GM19468 (cell line): ENCODE measurements around the gene NF1.
"Not testable (repeated sequence)": the region's sequence is repeated elsewhere in the genome, so short reads cannot be mapped to it uniquely, and the experiment has no call there.

Experiments
- ATAC-seq: cut with Tn5 transposase; IDR thresholded peaks from one replicate; pipeline ENCODE4 v1.9.1; 2021; ENCODE audit warnings: mild to moderate bottlenecking, moderate library complexity, moderate number of reproducible peaks; ENCODE audit not compliant: unreplicated experiment; ENCODE audit errors: extremely low read depth

The NF1 gene

GRCh38 chr17:31249835-31250141 is 155.0 kb downstream of the NF1 start:
- no peak for ATAC-seq

- no peak for ATAC-seq
Observed at GRCh38 chr17:31250229-31250628, 155.5 kb downstream of the NF1 start.

GRCh38 chr17:31251105-31251969 is 156.6 kb downstream of the NF1 start:
- no peak for ATAC-seq

DNA sequence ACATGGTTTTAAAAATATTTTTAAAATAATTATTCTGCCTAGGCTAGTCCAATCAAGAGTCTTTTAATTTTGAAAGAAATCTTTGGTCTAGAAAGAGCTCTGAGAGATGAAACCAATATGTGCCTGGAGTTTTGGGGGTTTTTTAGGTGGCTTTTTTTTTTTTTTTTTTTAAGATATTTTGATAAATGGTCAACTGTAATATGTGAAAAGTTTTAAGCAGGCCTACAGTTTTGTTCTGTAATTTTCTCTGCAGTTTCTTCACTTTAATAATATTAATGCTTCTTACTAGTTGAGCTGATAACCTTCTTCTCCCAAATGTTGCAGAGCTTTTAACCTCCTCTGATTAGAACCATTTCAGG is 157.2 kb downstream of the NF1 start:
- no peak for ATAC-seq

DNA sequence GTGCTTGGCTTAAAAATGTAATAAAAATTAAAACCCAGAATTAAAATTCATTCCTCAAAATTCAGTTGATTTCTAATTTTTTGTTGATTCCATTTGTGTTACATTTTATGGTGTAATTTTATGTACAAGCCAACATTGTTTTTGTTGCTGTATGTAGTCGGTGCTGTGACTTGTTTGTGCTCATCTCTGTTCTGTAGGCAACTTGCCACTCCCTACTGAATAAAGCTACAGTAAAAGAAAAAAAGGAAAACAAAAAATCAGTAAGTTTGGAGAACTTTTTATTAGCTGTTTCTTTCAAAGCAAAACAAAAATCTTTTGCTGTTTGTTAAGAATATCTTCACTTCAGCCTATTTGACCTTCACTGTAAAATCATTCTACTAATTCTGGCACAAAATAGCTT is 158.0 kb downstream of the NF1 start:
- no peak for ATAC-seq

- ATAC-seq, result no peak
Observed at GRCh38 chr17:31254654-31255053, 159.9 kb downstream of the NF1 start.

DNA sequence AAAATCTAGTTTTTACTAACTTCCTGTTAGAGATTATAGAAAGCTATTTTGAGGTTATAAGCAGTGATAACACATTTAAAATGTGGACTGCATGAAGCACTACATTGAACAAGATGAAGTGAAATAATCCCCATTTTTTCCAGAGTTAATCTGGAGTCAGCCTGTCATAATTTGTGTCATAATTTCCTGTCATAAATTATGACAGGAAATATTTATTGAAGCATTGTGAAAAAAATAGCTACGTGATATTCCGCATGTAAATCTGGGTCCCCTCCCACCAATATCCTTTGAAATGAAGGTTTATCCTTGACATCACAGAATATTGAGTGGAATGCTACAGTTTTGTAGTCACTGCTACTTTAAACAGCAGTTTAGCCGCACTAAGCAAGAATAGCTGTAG is 162.2 kb downstream of the NF1 start:
- no peak for ATAC-seq

DNA sequence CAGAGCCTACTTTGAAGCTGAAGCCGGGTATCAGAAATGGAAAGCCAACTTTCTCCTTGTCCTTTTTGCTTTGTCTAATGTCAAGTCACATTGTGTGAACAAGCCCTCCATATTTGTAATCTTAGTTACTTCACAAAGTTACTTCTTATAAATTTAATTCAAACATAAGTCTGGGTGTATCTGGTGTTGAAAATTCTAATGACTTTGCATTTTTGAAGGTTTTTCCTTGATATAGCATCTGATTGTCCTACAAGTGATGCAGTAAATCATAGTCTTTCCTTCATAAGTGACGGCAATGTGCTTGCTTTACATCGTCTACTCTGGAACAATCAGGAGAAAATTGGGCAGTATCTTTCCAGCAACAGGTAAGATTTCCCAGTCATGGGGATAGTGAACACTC is 165.4 kb downstream of the NF1 start:
- no peak for ATAC-seq

DNA sequence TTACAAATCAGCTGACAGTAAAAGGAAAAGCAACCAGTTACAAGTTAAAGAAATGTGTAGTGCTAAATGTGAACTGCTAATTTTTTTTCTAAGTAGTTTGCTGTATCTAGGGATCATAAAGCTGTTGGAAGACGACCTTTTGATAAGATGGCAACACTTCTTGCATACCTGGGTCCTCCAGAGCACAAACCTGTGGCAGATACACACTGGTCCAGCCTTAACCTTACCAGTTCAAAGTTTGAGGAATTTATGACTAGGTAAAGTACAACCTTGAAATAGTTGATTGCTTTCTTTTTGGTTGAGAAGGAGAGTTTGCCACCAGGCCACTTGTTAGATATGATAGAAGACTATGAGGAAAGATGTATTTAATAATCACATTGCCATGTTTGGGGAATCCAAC is 166.8 kb downstream of the NF1 start:
- no peak for ATAC-seq

DNA sequence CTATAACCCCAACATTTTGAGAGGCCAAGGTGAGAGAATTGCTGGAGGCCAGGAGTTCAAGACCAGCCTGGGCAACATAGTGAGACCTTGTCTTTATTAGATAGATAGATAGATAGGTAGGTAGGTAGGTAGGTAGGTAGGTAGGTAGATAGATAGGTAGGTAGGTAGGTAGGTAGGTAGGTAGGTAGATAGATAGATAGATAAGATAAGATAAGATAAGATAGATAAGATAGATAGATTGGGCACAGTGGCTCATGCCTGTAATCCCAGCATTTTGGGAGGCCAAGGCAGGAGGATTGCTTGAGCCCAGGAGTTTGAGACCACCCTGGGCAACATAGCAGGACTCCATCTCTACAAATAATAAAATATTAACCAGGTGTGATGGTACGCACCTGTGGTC is 168.1 kb downstream of the NF1 start:
- ATAC-seq, result not testable (repeated sequence)

DNA sequence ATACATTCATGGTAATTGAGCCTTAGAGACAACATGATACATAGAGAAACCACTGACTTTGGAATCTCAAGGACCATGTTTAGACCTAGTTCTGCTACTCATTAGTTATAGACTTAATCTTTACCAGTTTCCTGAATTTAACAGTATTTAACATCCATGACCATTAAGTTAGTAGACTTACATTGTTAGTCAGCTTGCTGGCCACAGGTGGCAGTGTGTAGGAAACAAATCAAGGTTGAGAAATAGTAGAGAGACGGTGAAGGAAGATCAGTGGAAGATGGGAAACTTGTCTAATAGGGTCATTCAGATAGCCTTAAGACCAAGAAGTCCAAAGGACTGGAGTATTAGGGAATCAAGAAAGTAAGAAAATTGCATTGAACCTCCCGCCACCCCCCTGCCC is 171.3 kb downstream of the NF1 start:
- no peak for ATAC-seq

DNA sequence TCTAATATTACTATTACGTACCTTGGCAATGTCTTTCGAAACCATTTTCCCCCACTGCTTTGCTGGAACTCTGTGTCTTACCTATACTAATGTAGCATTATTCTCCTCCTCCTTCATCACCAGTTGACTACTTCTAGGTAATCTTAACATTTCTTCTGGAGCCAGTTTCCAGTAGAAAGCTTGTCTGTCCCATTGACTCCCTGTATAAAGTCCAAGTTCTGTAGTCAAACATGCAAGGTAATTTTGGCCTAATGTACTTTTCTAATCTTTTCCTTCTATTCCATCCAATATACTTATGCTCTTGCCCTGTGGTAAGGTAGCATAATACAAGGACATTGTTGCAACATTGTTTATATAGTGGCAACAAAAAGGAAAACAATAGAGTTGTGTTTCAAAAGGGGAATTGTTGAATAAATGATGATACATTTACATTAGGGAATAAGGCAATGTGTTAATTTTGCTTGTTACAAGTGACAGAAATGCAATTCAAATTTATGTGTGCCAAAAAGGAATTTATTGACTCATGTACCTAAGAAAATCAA is 174.3 kb downstream of the NF1 start:
- ATAC-seq, result no peak

DNA sequence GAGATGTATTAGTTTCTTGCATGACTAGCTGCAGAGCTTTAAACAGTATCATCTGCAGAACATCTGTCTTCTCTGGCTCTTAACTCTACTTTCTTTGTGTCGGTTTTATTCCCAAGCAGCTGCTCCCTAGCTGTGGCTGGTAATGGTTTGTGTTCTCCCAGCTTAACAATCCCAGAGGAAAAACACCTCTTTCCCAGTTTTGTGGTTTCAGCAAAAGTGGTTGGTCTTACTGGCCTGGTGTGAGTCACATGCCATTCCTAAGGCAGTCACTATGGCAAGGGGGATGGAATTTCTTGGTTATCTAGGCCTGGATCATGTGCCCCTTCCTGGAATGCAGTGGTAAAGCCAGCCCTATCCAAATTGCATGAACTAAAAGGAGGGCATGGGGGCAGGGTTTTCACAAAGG is 174.8 kb downstream of the NF1 start:
- ATAC-seq, result no peak

DNA sequence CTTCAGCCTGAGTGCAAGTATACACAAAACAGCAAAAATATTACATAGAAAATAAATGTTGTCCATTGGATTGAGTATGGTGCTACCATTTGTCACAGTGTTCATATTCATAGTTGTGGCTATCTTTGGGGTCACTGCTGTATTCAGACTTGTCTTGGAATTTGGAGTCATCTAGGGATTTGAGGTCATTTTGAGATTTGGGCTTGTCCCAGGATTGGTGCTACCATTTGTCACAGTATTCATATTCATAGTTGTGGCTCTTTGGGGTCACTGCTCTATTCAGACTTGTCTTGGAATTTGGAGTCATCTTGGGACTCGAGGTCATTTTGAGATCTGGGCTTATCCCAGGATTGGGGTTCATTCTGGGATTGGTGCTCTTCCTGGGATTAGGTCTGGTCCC is 177.5 kb downstream of the NF1 start:
- ATAC-seq, result no peak

DNA sequence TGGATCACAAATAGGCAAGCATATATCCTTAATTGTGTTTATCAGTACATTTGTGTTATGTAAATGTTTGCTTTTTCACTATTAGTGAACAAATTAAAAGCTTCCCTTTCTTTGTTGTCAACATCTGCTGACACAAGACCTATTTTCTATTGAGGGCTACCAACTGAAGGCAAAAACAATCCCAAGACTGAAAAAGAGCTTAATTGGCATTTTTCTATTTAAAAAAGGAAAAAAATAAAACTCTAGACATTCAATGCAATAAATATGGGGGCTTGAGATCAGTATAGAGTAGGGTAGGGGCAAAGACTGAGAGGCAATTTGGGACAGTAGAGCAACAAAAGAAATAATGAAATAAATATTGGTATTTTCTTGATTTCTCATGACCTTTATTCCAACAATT is 178.0 kb downstream of the NF1 start:
- ATAC-seq, result no peak

DNA sequence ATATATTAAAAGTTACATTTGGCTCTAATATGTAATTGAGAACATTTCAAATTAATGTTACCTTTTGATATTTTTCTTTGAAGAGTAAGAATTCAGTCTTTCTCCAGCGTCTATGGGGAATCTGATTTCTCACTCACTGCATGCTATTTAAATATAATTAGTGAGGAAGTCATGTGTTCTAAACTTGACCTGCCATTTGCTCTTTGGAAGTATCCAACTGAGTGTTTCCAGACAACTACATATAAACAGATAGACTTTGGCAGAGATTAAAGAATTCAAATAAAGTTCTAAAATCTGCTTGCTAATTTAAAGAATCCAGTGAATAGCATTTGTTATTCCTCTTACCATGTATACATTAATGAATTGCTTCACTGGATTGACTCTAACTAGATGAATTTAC is 178.7 kb downstream of the NF1 start:
- ATAC-seq, result no peak

DNA sequence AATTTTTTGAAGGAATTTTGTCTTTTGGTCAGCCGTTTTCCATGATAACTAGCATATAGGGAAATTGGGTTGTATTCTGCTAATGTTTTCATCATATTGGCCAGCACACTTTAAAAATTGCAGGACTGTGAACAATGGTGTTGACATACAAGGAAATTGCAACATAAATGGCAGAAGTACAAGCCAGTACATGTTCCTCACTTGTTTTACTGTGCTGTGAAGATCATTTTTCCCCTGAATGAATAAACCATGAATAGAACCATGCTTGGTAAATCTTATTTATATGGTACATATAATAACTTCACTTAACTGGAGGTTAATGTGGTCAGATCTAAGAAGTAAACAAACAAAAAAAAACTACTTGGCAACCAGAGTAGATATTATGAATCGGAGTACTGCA is 179.5 kb downstream of the NF1 start:
- ATAC-seq, result no peak

- ATAC-seq, result no peak
Observed at GRCh38 chr17:31275116-31275515, 180.3 kb downstream of the NF1 start.

DNA sequence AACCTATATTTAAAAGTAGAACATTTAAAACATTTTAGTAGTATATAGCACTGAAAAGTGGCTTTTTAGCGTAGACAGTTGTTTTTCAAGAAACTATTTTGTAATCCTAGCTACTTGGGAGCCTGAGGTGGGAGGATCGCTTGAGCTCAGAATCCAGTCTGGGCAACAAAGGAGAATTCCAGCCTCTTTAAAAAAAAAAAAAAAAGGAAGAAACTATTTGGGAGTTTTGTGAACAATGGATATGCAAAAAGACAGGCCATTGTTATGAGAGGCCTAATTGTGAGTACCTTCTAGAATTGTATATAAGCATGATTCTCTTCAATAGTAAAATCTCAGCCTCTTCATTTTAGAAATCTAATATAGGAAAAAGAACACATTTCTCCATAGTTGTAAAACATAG is 184.6 kb downstream of the NF1 start:
- ATAC-seq, result no peak

DNA sequence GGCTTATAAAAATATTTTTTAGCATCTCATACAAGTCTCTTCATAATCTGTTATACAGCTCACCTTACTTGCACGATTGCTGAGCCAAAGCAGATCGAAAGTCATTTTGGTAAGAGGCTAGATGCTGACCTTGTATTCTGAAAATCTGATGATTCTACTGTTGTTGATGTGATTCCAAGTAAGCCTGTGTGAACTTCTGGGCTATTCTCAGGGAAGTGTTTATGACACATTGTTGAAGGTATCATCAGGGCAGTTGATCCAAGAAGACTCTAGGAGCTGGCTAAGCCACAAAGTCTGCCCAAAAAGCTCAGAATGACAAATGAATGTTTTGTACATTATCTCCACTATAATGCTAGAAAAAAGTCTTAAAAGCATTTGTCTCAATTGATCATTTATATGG is 186.3 kb downstream of the NF1 start:
- no peak for ATAC-seq

DNA sequence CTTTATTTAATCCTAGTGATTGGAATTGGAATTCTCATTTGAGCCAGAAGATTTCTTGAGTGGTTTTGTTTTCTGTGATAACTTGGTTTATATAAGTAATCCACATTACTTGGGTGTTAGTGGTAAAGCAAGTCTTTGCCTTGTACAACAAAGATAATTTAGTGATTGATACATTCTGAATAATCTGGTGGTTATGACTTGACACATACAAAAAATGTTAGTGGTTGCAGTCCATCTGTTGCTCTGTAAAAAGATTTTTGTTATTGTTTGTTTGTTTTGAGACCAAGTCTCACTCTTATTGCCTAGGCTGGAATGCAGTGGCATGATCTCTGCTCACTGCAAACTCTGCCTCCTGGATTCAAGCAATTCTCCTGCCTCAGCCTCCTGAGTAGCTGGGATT is 189.1 kb downstream of the NF1 start:
- no peak for ATAC-seq

- ATAC-seq, result no peak
Observed at GRCh38 chr17:31286587-31286986, 191.8 kb downstream of the NF1 start.
